Measurements from ENCODE around the gene PLBD2. TPM values are rescaled to one million over a fixed set of nuclear protein-coding genes. Genes with fewer than 3 reads are reported as not detected.

PLBD2 gene
- total RNA-seq, 1 experiment from 2014 or later: 28.3 TPM

DNA sequence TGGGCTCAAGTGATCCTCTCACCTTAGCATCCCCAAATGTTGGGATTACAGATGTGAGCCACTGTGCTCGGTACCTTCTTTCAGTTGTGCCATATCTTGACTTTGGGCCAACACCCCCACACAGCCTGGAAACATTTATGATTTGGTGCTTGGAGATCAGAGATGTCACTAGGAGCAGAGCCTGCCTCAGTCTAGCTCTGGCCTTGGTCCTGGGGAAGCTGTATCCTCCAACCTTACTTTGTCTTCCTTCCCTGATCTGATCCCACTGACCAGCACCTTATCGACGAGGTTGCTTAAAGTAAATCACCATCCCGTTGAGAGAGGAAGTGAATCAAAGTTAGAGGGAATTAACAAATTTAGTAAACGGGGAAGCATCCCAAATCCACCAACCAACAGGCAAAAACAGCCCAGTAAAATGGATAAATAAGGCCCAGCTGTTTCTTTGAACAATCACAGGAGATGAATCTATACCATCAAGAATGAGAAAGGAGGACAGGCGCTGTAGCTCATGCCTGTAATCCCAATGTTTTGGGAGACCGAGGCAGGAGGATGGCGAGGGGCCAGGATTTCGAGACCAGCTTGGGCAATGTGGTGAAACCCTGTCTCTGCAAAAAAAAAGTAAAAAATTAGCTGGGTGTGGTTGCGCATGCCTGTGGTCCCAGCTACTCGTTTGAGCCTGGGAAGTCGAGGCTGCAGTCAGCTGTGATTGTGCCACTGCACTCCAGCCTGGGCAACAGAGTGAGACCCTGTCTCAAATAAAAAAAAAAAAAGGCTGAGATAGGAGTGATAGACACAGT, 3.4 kb downstream of the PLBD2 start:
- no peak for DNase-seq (ENCODE audit: low read depth, low spot score)
- in situ Hi-C loops (cut with HindIII; ENCODE audit: low pct_unique_long_range_greater_than_20kb, low sequenced_read_pairs): no loop called here

DNA sequence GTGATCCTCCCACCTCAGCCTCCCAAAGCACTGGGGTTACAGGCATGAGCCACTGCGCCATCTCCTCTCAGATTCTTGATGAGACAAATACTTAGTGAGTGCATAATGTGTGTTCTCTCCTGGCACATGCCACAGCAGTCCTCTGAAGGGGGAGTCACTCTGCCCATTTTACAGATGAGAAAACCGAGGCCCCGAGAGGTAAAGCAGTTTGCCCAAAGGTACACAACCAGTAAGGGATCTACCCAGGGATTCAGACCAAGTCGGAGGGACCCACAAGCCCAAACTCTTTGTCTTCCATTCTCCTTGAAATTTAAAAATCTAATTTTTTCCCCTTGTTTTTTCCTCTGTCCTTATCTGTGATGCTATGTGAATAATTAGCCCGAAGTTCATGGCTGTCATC, 6.3 kb downstream of the PLBD2 start:
- in situ Hi-C loops (cut with HindIII; ENCODE audit: low pct_unique_long_range_greater_than_20kb, low sequenced_read_pairs): no loop called here
- DNase-seq (ENCODE audit: low read depth, low spot score): no peak

DNA sequence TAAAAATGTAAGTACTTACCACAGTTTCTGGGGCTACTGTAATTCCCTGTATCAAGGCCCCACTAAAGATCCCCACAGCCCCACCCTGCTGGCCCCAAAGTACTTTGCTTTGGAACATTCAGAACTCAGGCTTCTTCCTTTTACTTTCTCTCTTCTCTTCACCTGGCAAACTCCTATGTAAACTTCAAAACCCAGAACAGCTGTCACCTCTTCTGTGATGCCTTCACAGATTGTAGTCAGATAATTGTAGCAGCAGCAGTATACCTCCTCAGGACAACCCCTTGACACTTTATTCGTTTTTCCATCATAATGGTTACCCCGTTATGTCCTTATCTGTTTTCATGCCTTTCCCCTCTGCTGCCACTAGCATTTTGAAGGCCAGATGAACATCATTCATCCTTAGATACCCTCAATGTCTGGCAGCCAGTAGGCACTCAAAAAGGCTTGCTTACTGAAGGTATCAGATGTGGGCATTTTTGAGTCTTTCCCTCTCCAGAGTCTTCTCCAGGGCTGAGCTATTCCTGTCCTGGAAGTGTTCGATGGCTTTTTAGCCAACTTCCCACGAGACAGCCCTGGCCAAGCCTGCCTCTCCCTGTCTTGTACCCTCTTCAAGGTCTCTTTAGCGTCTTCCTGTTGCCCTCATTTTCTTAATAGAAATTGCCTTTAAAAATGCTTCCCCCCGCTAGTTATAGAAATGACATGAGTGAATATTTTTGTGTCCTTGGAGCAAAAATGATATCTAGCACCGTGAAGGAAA, 7.4 kb downstream of the PLBD2 start:
- in situ Hi-C loops (cut with HindIII; ENCODE audit: low pct_unique_long_range_greater_than_20kb, low sequenced_read_pairs): no loop called here

DNA sequence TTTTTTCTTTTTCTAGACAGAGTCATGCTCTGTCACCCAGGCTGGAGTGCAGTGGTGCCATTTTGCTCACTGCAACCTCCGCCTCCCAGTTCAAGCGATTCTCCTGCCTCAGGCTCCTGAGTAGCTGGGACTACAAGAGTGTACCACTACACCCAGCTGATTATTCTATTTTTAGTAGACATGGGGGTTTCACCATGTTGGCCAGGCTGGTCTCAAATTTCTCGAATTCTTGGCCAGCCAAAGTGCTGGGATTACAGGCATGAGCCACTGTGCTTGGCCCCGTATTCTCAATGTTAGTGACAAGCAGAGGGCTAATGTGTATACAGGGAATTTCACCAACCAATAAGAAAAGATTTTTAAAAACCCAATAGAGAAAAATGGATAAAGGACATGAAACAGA, 8.4 kb downstream of the PLBD2 start:
- no peak for DNase-seq (ENCODE audit: low read depth, low spot score)
- in situ Hi-C loops (cut with HindIII; ENCODE audit: low pct_unique_long_range_greater_than_20kb, low sequenced_read_pairs): no loop called here

More for the DNA sequence above, 7.4 kb downstream of the PLBD2 start:
- no peak for DNase-seq (ENCODE audit: low read depth, low spot score)

DNA sequence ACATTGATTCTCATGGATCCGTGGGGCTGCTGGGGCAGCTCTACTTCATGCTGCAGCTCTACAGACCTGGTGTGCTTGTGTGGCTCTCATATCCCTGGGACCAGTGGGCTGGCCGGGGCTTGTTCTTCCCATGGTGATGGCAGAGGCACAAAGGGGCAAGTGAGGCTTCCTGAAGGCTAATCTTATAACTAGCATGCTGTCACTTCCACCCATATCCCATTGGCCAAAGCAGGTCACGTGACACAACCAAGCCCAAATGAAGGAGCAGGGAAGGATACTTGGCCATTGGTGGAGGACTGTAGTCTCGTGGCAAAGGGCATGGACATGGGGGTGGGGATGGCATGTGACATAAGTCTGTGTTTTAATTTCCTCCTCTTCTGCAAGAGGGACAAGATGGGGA, 9.9 kb downstream of the PLBD2 start:
- DNase-seq (ENCODE audit: low read depth, low spot score): peak; percentile 52
- in situ Hi-C loops (cut with HindIII; ENCODE audit: low pct_unique_long_range_greater_than_20kb, low sequenced_read_pairs): no loop called here

DNA sequence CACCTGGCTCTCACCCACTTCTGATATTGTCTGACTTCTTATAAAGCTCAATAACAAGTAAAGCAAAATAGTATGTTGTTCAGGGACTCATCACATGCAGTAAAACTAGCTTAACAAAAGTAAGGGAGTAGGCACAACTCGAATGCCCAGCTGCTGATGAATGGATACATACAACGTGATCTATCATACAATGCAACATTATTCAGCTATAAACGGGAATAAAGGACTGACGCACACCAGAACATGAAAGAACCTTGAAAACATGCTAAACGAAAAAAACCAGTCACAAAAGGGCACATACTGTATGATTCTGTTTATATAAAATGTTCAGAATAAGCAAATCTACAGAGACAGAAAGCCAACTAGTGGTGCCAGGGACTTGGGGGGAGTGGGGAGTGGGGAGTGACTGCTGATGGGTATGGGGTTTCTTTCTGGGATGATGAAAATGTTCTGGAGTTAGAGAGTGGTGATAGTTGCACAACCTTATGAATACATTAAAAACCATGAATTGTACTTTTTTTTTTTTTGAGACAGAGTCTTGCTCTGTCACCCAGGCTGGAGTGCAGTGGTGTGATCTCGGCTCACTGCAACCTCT, 11.1 kb downstream of the PLBD2 start:
- in situ Hi-C loops (cut with HindIII; ENCODE audit: low pct_unique_long_range_greater_than_20kb, low sequenced_read_pairs): no loop called here
- peak; percentile 19 for DNase-seq (ENCODE audit: low read depth, low spot score)

DNA sequence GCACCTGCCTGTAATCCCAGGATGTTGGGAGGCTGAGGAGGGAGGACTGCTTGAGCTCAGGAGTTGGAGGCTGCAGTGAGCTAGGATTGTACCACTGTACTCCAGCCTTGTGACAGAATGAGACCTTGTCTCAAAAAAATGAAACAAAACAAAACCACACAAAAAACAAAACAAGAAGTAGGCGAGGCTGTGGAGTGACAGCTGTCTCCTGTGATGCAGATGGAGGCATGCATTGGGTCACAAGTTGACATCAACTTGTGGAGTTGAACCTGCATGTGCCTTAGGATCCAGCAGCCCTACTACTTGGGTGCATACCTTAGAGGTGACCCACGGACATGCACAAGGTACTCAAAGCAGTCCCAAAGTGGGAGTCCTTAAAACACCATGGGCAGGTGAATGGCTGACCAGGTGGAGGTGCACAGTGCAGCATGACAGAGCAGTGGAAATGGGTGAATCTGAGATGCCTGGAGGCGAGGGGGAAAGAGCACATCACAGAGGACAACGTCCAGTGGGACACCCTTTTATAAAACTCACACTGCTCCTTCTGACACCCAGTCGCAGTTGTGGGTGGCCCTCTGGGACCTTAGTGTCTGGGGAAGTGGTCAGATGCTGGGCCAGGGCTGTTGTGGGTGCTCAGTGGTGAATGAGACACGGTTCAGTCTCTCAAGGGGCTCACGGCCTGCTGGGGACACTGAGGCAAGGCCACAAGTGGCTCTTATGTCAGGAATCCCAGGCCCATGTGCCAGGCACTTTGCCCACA, 12.7 kb downstream of the PLBD2 start:
- no peak for DNase-seq (ENCODE audit: low read depth, low spot score)
- in situ Hi-C loops (cut with HindIII; ENCODE audit: low pct_unique_long_range_greater_than_20kb, low sequenced_read_pairs): no loop called here

DNA sequence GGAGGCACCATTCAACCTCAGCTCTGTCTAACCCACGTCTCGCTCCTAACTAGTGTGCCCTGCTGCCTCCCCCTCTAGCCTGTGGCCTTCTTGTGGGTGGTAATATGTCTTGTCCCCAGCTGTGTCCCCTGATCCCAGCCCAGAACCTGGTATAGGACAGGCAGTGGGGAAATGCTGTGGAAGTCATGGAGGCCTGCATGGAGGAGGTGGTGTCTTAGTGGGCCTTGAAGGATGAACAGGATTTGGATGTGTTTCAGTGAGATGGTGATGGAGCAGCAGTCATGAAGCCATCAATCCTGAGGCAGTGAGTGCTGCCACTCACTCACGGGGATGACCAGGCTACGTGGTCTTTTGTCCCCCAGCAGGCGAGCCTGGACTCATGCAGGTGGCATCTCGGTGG, 13.4 kb downstream of the PLBD2 start:
- in situ Hi-C loops (cut with HindIII; ENCODE audit: low pct_unique_long_range_greater_than_20kb, low sequenced_read_pairs): no loop called here
- DNase-seq (ENCODE audit: low read depth, low spot score): no peak

DNA sequence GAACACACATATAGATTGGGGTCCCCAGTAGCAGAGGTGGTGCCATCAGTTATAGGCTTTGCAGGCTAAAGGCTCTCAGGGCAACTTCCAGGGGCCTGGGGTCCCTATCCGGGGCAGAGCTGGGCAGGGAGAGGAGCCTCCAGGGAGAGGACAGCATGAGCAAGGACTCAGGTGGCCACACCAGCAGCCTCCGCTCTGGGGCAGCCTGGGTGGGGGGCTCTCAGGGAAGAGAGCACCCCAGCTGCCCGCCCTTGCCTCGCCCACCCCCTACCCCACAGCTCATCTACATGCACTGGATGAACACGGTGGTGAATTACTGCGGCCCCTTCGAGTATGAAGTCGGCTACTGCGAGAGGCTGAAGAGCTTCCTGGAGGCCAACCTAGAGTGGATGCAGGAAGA, 14.0 kb downstream of the PLBD2 start:
- DNase-seq (ENCODE audit: low read depth, low spot score): no peak
- in situ Hi-C loops (cut with HindIII; ENCODE audit: low pct_unique_long_range_greater_than_20kb, low sequenced_read_pairs): no loop called here

DNA sequence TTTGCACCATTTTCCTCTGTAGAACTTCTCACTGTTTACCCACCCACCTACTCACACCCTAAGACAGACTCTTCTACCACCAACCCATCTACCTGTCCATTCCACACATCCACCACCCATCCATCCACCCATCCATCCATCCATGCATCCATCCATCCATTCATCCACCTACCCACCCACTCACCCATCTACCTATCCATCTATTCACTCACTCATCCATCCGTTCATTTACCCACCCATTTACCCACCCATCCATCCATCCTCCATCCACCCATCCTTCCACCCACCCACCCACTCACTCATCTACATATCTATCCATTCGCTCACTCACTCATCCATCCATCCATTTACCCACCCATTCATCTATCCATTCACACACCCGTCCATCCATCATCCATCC, 15.1 kb downstream of the PLBD2 start:
- DNase-seq (ENCODE audit: low read depth, low spot score): no peak
- in situ Hi-C loops (cut with HindIII; ENCODE audit: low pct_unique_long_range_greater_than_20kb, low sequenced_read_pairs): no loop called here

DNA sequence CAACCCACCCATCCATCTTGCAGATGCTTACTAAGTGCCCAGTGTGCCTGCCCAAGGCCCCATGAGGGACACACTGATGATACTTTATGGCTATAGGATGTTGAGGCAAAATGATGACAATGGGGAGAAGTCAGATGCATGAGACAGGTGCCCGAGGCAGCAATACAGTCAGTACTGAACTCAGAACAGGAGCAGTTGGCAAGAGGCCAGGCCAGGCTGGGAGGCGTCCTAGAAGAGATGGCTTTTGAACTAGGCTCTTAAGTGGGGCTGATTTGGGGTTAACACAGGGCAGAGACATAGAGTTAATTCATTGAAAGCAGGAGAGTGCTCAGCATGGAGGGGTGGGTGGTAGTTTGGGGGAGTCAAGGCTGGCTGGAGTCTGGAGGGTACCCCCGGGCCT, 15.6 kb downstream of the PLBD2 start:
- no peak for DNase-seq (ENCODE audit: low read depth, low spot score)
- in situ Hi-C loops (cut with HindIII; ENCODE audit: low pct_unique_long_range_greater_than_20kb, low sequenced_read_pairs): no loop called here

DNA sequence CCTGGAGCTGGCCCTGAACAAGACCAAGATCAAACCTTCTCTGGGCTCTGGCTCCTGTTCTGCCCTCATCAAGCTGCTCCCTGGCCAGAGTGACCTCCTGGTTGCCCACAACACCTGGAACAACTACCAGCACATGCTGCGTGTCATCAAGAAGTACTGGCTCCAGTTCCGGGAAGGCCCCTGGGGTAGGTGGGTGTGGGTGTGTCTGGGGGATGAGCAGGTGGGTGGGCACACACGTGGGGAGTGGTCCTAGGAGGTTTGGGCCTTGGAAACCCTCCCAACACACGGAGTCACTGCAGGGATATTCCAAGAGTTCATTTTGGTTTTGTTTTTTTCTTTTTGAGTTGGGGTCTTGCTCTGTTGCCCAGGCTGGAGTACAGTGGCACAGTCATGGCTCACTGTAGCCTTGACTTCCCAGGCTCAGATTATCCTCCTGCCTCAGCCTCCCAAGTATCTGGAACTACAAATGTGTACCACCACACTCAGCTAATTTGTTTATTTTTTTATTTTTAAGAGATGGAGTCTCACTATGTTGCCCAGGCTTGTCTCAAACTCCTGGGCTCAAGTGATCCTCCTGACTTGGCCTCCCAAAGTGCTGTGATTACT, 16.5 kb downstream of the PLBD2 start:
- in situ Hi-C loops (cut with HindIII; ENCODE audit: low pct_unique_long_range_greater_than_20kb, low sequenced_read_pairs): no loop called here
- DNase-seq (ENCODE audit: low read depth, low spot score): no peak

DNA sequence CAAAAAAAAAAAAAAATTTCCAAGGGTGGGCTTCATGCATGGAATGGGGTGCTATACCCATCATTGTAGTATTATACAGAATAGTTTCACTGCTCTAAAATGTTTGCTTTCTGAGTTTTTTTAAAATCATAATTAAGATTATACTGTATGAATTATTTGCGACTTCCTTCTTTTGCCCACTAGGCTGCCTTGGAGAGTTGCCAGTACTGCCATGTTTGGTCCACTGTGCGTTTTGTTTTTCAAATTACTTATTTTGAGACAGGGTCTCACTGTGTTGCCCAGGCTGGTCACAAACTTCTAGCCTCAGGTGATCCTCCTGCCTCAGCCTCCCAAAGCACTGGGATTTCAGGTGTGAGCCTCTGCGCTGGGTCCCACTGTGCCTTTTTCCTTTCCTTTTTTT, 19.9 kb downstream of the PLBD2 start:
- in situ Hi-C loops (cut with HindIII; ENCODE audit: low pct_unique_long_range_greater_than_20kb, low sequenced_read_pairs): no loop called here
- no peak for DNase-seq (ENCODE audit: low read depth, low spot score)

DNA sequence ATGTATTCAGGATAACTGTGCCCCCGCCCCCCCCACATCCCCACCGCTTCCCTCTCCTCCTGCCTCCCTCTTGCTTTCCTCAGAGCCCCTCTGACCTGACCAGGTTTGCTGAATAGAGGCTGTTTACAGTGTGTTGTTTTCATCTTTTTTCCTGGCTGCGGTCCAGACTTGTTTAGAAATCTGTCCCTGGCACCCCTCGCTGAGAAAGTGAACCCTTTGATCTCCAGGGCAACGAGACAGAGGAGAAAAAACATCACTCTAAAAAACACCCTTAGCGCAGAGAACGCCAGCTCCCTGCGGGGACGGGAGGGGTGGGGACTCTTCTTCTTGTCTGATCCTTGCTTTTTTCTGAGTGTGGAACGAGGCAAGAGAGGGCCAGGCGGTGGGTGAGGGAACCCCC, 22.8 kb downstream of the PLBD2 start:
- in situ Hi-C loops (cut with HindIII; ENCODE audit: low pct_unique_long_range_greater_than_20kb, low sequenced_read_pairs): no loop called here
- DNase-seq (ENCODE audit: low read depth, low spot score): no peak

DNA sequence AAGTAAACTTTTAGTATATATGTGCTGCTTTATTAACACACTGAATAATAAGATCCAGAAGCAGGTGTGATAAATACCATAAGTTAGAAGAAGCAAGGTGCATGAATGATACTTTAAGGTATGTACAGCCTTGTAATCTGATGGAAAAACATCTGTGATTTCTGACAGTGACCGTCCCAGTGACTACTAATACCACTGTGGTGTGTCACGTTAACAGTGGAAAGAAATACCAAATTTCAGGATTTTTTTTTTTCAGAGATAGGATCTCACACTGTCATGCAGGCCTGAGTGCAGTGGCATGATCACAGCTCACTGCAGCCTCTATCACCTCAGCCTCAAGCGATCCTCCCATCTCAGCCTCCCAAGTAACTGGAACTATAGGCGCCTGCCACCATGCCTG, 23.8 kb downstream of the PLBD2 start:
- no peak for DNase-seq (ENCODE audit: low read depth, low spot score)
- in situ Hi-C loops (cut with HindIII; ENCODE audit: low pct_unique_long_range_greater_than_20kb, low sequenced_read_pairs): no loop called here

DNA sequence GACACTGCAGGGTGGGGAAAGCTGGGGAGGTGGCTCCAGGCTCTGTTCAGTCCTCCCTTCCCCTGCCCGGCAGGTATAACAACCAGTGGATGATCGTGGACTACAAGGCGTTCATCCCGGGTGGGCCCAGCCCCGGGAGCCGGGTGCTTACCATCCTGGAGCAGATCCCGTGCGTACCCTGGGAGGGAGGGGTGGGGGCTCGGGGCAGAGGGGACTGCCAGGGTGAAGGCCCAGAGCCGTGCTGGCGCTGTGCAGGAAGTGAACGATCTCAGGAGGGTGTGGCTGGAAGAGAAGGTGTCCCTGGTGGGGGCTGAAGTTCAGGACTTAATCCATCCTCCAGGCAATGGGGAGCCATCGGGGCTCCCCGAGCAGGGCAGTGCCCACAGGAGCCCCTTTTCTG, 26.4 kb downstream of the PLBD2 start:
- in situ Hi-C loops (cut with HindIII; ENCODE audit: low pct_unique_long_range_greater_than_20kb, low sequenced_read_pairs): no loop called here
- no peak for DNase-seq (ENCODE audit: low read depth, low spot score)

DNA sequence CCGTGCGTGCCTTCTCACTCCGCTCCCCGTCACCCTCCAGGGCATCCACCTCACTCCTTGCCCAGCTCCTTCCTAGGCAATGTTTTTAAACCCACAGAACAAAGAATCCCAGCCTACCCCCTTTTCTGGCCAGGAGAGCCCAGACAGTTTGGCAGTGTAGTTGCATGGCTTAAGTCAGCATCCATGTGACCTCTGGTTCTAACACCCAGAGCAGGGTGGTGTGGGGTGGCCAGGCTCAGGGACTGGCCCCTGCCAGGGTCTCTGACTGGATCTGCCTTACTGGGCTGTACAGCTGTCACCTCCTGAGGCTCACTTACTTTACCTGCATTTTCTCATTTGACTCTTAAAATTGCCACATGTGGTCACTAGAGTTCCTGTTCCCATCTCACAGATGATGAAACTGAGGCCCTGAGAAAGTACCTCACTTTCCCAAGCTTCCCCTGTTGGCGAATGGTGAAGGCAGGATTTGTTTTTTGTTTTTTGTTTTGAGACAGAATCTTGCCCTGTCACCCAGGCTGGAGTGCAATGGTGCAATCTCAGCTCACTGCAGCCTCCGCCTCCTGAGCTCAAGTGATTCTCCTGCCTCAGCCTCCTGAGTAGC, 27.0 kb downstream of the PLBD2 start:
- no peak for DNase-seq (ENCODE audit: low read depth, low spot score)
- in situ Hi-C loops (cut with HindIII; ENCODE audit: low pct_unique_long_range_greater_than_20kb, low sequenced_read_pairs): no loop called here

Measured in SK-MEL-5 (cell line).